ENCODE results near the gene RBBP8NL.

Gene RBBP8NL

GRCh38 chr20:62412194-62413024, 14.9 kb downstream of the RBBP8NL start:
- no peak overlapping the region for H3K9ac ChIP-seq (ENCODE audit: low read length)
- no peaks in the 10 kb centered on the region for H3K9me2 ChIP-seq (ENCODE audit: low read depth, low read length)
- H3K4me2 ChIP-seq (ENCODE audit: low read length): no peak overlapping the region
- no peaks in the 10 kb centered on the region for H4K20me1 ChIP-seq (ENCODE audit: insufficient read depth, low read length)
- TF ChIP-seq CTCF (IDR thresholded peaks at IDR 0.05; ENCODE audit: low read length): no peak
- TF ChIP-seq EZH2 (IDR thresholded peaks at IDR 0.05; ENCODE audit: borderline replicate concordance, low read length): no peak
- H3K9me3 ChIP-seq (ENCODE audit: low read length): no peaks in the 10 kb centered on the region
- no peaks in the 10 kb centered on the region for H3F3A ChIP-seq (ENCODE audit: insufficient read depth, low read length)
- H3K4me1 ChIP-seq (ENCODE audit: insufficient read depth, low read length, severe bottlenecking): peaks cover 15% of the 10 kb centered on the region
- H3K4me3 ChIP-seq (ENCODE audit: low read depth, low read length, poor library complexity, severe bottlenecking): no peak overlapping the region
- no peaks in the 10 kb centered on the region for H3K79me2 ChIP-seq (ENCODE audit: insufficient read depth, low read length)
- H3K27ac ChIP-seq (ENCODE audit: low read depth, low read length, poor library complexity, severe bottlenecking): no peak overlapping the region
- H3K36me3 ChIP-seq (ENCODE audit: insufficient read depth, low read length): no peaks in the 10 kb centered on the region
- no peak overlapping the region for H2AFZ ChIP-seq (ENCODE audit: low read length)
- no peaks in the 10 kb centered on the region; the same call in 1 of the 2 replicates for H3K27me3 ChIP-seq (ENCODE audit: insufficient read depth, low read length)

- Histone ChIP-seq H3K4me1 (ENCODE audit: insufficient read depth, low read length, severe bottlenecking) (peaks cover 16% of the 10 kb centered on the region), H3K4me3 (ENCODE audit: low read depth, low read length, poor library complexity, severe bottlenecking) (no peak overlapping the region), H3K4me2 (ENCODE audit: low read length) (no peak overlapping the region), H4K20me1 (ENCODE audit: insufficient read depth, low read length) (no peaks in the 10 kb centered on the region), H3K27me3 (ENCODE audit: insufficient read depth, low read length) (no peaks in the 10 kb centered on the region; the same call in 1 of the 2 replicates), H3K9me2 (ENCODE audit: low read depth, low read length) (no peaks in the 10 kb centered on the region), H3F3A (ENCODE audit: insufficient read depth, low read length) (no peaks in the 10 kb centered on the region), H2AFZ (ENCODE audit: low read length) (no peak overlapping the region), H3K27ac (ENCODE audit: low read depth, low read length, poor library complexity, severe bottlenecking) (no peak overlapping the region), H3K79me2 (ENCODE audit: insufficient read depth, low read length) (no peaks in the 10 kb centered on the region), H3K9ac (ENCODE audit: low read length) (no peak overlapping the region), H3K36me3 (ENCODE audit: insufficient read depth, low read length) (no peaks in the 10 kb centered on the region), H3K9me3 (ENCODE audit: low read length) (no peaks in the 10 kb centered on the region)
- TF ChIP-seq CTCF (IDR thresholded peaks at IDR 0.05; ENCODE audit: low read length): no peak
- no peak for TF ChIP-seq EZH2 (IDR thresholded peaks at IDR 0.05; ENCODE audit: borderline replicate concordance, low read length)
Measured at GRCh38 chr20:62411479-62412193, 15.7 kb downstream of the RBBP8NL start.

GRCh38 chr20:62410746-62411478, 16.4 kb downstream of the RBBP8NL start:
- H3K36me3 ChIP-seq (ENCODE audit: insufficient read depth, low read length): no peaks in the 10 kb centered on the region
- 0 out of 2 replicates have a peak, but pooled peaks cover 4% of the 10 kb centered on the region for H3K79me2 ChIP-seq (ENCODE audit: insufficient read depth, low read length)
- H4K20me1 ChIP-seq (ENCODE audit: insufficient read depth, low read length): no peaks in the 10 kb centered on the region
- no peaks in the 10 kb centered on the region for H3F3A ChIP-seq (ENCODE audit: insufficient read depth, low read length)
- H3K9ac ChIP-seq (ENCODE audit: low read length): no peak overlapping the region
- peaks cover 23% of the 10 kb centered on the region for H3K4me1 ChIP-seq (ENCODE audit: insufficient read depth, low read length, severe bottlenecking)
- no peak overlapping the region for H3K27ac ChIP-seq (ENCODE audit: low read depth, low read length, poor library complexity, severe bottlenecking)
- H3K9me2 ChIP-seq (ENCODE audit: low read depth, low read length): no peaks in the 10 kb centered on the region
- no peak overlapping the region for H2AFZ ChIP-seq (ENCODE audit: low read length)
- no peaks in the 10 kb centered on the region; the same call in 1 of the 2 replicates for H3K27me3 ChIP-seq (ENCODE audit: insufficient read depth, low read length)
- no peaks in the 10 kb centered on the region for H3K9me3 ChIP-seq (ENCODE audit: low read length)
- no peak overlapping the region for H3K4me3 ChIP-seq (ENCODE audit: low read depth, low read length, poor library complexity, severe bottlenecking)
- H3K4me2 ChIP-seq (ENCODE audit: low read length): no peak overlapping the region
- TF ChIP-seq EZH2 (IDR thresholded peaks at IDR 0.05; ENCODE audit: borderline replicate concordance, low read length) (no peak), CTCF (IDR thresholded peaks at IDR 0.05; ENCODE audit: low read length) (no peak)

Data from OCI-LY1 (cell line).